ENCODE measurements around the gene LRP4. TPM values are rescaled to one million over a fixed set of nuclear protein-coding genes. Genes with fewer than 3 reads are reported as not detected.

LRP4 gene
- total and polyA plus RNA-seq, 12 donors, result 6.7 to 33.2 (median 18.7) TPM

DNA sequence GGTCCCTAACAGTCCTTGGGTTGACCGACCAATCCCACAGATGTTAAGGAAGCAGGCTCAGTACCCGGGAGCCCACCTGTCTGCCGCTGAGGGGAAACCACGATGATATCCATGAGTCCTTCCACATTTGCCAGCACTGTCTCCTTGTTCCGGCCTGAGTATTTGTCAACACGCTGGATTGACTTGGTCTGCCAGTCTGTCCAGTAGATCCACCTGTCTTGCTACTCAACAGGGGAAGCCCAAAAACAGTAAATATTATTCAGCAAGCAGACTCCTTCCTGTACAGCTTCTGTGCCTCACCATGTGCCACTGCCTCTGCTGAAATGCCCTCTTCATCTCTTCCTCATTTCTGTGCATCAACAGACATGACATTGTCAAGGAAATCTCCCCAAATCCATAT, 49.4 kb downstream of the LRP4 start:
- no peak for ATAC-seq

DNA sequence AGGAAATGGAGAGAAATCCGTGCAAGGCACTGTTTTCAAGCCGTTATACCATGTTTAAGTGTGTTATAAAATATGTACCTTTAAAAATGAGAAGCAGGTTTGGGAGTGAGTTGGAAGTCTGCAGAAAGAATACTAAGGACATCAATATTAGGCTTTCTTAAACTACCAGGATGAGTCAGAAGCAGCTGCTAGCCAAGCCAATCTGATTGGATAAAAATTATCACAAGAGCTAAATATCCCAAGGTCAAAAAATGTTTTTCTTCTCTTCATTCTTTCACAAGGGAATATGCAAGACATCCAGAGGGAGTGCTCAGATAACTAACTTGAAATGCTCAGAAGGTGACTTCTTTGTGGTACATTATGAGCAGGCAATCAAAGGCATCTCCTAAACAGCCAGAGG, 53.0 kb downstream of the LRP4 start:
- no peaks in the 10 kb centered on the region for H3K4me1 ChIP-seq
- DNase-seq (no peak), ATAC-seq (no peak)
- WGBS, 2 donors, result 66 to 71% methylated on average over 2 of the region's 2 CpGs
- peaks cover 0 to 82% (median 0%) of the 10 kb centered on the region in 9 donors for H3K36me3 ChIP-seq
- H3K4me3 ChIP-seq, result no peak overlapping the region
- H3K27ac ChIP-seq, result no peak overlapping the region
- intact Hi-C loops (cut with DNase I), result no loop called here
- no peaks in the 10 kb centered on the region for H3K9me3 ChIP-seq
- TF ChIP-seq, protein P1, sequence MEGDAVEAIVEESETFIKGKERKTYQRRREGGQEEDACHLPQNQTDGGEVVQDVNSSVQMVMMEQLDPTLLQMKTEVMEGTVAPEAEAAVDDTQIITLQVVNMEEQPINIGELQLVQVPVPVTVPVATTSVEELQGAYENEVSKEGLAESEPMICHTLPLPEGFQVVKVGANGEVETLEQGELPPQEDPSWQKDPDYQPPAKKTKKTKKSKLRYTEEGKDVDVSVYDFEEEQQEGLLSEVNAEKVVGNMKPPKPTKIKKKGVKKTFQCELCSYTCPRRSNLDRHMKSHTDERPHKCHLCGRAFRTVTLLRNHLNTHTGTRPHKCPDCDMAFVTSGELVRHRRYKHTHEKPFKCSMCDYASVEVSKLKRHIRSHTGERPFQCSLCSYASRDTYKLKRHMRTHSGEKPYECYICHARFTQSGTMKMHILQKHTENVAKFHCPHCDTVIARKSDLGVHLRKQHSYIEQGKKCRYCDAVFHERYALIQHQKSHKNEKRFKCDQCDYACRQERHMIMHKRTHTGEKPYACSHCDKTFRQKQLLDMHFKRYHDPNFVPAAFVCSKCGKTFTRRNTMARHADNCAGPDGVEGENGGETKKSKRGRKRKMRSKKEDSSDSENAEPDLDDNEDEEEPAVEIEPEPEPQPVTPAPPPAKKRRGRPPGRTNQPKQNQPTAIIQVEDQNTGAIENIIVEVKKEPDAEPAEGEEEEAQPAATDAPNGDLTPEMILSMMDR (IDR thresholded peaks at IDR 0.05), result no peak
- H3K27me3 ChIP-seq, result no peaks in the 10 kb centered on the region

More for the DNA sequence above, 49.4 kb downstream of the LRP4 start:
- Histone ChIP-seq H3K9me3 (no peaks in the 10 kb centered on the region), H3K27me3 (no peaks in the 10 kb centered on the region), H3K36me3 (peaks cover 0 to 92% (median 0%) of the 10 kb centered on the region in 9 donors), H3K27ac (no peak overlapping the region), H3K4me1 (no peaks in the 10 kb centered on the region), H3K4me3 (no peak overlapping the region)
- DNase-seq, result no peak
- intact Hi-C loops (cut with DNase I), result no loop called here
- TF ChIP-seq, protein P1 (IDR thresholded peaks at IDR 0.05), result no peak
- WGBS, 2 donors, result 93% methylated on average over 6 of the region's 6 CpGs

DNA sequence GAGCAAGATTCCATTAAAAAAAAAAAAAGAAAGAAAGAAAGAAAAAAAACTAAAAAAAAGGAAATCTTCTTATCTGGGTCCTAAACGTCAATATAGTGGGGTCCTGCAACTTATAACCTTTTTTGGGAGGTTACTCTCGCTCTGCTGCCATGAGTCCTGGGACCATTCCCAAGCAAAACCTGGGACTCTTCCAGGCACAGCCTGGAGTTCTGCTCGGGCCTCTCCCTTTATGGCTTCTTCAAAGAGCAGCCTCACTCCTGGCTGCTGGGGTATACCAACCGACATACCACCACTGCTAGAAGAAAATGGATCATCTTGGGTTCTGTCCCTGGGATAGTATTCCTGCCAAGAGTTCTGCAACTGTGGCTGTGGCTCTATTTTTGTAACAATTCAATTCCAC, 58.1 kb downstream of the LRP4 start:
- Histone ChIP-seq H3K9me3 (no peaks in the 10 kb centered on the region), H3K4me3 (no peak overlapping the region), H3K4me1 (peaks cover 0 to 36% (median 0%) of the 10 kb centered on the region in 9 donors), H3K27me3 (no peaks in the 10 kb centered on the region), H3K27ac (no peak overlapping the region), H3K36me3 (peaks cover 0 to 60% (median 0%) of the 10 kb centered on the region in 9 donors)
- intact Hi-C loops (cut with DNase I), result no loop called here
- DNase-seq, result no peak
- TF ChIP-seq, protein P1 (IDR thresholded peaks at IDR 0.05), result no peak
- WGBS, 2 donors, result 77 to 84% methylated on average over 4 of the region's 4 CpGs
- ATAC-seq, result no peak

DNA sequence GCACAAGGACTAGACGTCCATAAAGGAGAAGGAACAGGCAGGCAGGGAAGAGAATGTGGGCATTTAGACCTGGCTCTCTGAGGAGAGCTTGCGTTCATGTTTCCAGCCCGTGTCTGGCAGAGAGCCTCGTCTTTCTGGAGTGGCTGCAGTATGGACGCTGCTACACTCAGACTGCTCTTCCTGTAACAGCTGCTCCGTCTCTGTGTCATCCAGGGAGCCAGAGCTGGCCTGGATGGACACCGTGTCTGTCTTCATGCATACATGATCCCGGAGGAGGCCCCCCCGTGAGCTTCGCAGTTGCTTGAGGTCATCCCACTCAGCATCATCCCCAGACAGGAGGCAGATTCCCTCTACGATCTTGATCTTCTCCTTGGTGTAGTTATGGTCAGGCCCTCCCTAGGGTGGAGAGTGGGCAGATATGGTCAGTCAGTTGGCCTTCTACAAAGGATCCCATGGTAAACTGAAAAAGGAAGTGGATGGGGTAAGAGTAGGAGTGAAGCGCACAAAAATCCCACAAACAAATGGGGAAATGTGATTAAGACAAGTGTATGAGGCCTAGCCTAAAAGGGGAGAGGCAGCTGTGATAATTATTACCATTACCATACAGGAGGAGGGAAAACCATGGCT, 59.3 kb downstream of the LRP4 start:
- Histone ChIP-seq H3K27me3 (no peaks in the 10 kb centered on the region), H3K9me3 (no peaks in the 10 kb centered on the region), H3K27ac (peak overlapping the region in 1 of 10 donors; percentile 20), H3K36me3 (peaks cover 0 to 48% (median 0%) of the 10 kb centered on the region in 9 donors), H3K4me1 (peaks cover 0 to 36% (median 0%) of the 10 kb centered on the region in 9 donors), H3K4me3 (no peak overlapping the region)
- 82 to 87% methylated on average over 12 of the region's 12 CpGs for WGBS, 2 donors
- DNase-seq (no peak), ATAC-seq (peak in 1 of 8 donors; percentile 40)
- intact Hi-C loops (cut with DNase I), result no loop called here
- TF ChIP-seq, protein P1 (IDR thresholded peaks at IDR 0.05), result no peak

Data from heart right ventricle (tissue), 16 donors.